Rectal smooth muscle tissue (tissue), 1 donor: ENCODE data around the gene PIH1D1.

Source experiments
- H3K27ac ChIP-seq: one replicate; pipeline ENCODE4 v1.7.0; 2013; ENCODE audit warnings: low read depth, low read length, inconsistent platforms
- H3K27me3 ChIP-seq: one replicate; pipeline ENCODE4 v1.7.0; 2013; ENCODE audit warnings: low read length; ENCODE audit not compliant: control insufficient read depth, insufficient read depth
- H3K36me3 ChIP-seq: one replicate; pipeline ENCODE4 v1.7.0; 2013; ENCODE audit warnings: low read length; ENCODE audit not compliant: control insufficient read depth, insufficient read depth
- H3K4me1 ChIP-seq: one replicate; pipeline ENCODE4 v1.7.0; 2013; ENCODE audit warnings: low read length; ENCODE audit not compliant: control insufficient read depth, insufficient read depth
- H3K4me3 ChIP-seq: one replicate; pipeline ENCODE4 v1.7.0; 2013; ENCODE audit warnings: low read length
- H3K9ac ChIP-seq: one replicate; pipeline ENCODE4 v1.7.0; 2013; ENCODE audit warnings: low read length

The PIH1D1 gene

DNA sequence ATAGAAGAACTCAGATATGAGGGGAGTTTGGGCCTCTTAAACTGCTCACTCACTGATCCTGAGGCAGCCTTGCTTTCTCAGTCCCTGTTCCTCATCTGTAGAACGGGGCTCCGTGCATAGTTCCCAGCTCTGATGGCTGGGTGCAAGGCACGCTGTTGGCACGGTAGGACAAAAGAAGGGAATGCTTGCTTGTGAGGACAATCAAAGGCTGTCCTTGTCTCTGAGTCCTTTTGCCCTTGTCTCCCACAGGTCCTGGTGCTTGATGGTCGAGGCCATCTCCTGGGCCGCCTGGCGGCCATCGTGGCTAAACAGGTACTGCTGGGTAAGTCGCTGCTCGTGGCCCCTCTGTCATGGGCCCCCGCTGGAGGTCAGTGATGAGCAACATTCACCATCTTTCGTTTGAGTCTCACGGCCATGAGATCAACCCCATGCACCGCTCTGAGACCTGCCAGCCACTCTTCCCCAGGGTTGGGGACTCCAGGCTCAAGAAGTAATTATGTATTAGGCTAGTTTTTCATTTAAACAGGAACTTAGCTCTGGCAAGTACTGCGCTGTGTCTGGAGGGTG, 38.1 kb upstream of the PIH1D1 start:
- H3K4me3 ChIP-seq = peak overlapping the region; percentile 100
- no peaks in the 10 kb centered on the region for H3K27me3 ChIP-seq
- H3K9ac ChIP-seq = peak overlapping the region; percentile 13
- H3K4me1 ChIP-seq = peaks cover 15% of the 10 kb centered on the region
- H3K27ac ChIP-seq = peak overlapping the region; percentile 51
- peaks cover 33% of the 10 kb centered on the region for H3K36me3 ChIP-seq

DNA sequence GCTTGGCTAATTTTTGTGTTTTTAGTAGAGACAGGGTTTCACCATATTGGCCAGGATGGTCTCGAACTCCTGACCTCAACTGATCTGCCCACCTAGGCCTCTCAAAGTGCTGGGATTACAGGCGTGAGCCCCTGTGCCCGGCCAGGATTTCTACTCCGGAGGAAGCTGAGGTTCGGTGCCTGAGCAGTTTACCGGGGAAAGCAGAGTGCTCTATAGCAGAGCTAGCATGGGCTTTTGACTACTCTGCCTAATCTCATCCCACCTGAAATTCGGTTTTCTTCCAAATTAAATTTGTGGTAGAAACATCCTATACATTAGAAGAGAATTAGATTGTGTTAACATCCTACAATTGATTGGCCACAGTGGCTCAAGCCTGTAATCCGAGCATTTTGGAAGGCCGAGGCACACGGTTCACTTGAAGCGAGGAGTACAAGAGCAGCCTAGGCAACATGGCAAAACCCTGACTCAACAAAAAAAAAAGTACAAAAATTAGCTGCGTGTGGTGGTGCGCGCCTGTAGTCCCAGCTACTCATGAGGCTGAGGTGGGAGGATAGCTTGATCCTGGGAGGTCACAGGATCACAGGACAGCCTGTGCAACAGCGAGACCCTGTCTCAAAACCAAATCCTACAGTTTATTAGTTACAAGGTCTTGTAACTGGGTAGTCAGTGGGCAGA, 37.4 kb upstream of the PIH1D1 start:
- Histone ChIP-seq H3K27me3 (no peaks in the 10 kb centered on the region), H3K4me3 (peak overlapping the region; percentile 100), H3K27ac (peak overlapping the region; percentile 51), H3K4me1 (peaks cover 15% of the 10 kb centered on the region), H3K9ac (peak overlapping the region; percentile 13), H3K36me3 (peaks cover 33% of the 10 kb centered on the region)

DNA sequence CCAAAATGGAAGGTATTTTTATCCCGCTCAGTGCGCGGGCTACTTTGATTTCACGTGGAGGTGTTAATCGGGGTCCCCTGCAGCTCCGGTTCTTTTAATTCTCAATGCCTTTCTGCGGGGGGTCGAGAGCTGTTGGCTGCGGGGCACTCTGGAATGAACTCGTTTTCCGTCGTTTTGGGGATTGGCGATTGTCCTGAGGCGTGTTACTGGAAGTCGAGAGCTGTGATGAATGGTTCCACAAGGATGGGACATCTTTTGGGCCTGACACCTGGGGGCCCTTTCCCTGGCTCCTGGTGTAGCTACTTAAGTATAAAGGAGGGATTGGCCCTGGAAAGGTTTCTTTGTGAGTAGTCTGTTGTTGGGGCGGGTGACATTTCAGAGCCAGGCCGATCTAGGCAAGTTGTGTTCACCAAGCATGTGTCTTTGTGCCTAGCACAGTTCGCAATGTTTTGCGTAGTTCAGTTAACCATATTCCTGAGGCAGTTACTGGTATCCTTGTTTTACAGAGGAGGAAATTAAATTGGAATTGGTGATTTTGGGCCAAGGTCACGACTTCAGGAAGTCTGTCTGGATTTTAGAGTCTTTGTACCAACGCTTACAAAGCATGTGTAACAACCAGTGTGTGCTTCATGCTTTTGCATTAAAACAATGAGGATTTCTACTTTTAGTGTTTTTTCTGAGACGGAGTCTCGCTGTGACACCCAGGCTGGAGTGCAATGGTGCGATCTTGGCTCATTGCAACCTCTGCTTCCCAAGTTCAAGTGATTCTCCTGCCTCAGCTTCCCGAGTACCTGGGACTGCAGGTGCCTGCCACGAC, 36.6 kb upstream of the PIH1D1 start:
- peak overlapping the region; percentile 100 for H3K4me3 ChIP-seq
- H3K4me1 ChIP-seq = peaks cover 15% of the 10 kb centered on the region
- H3K36me3 ChIP-seq = peaks cover 33% of the 10 kb centered on the region
- H3K27me3 ChIP-seq = no peaks in the 10 kb centered on the region
- H3K27ac ChIP-seq = peak overlapping the region; percentile 96
- H3K9ac ChIP-seq = peak overlapping the region; percentile 100

DNA sequence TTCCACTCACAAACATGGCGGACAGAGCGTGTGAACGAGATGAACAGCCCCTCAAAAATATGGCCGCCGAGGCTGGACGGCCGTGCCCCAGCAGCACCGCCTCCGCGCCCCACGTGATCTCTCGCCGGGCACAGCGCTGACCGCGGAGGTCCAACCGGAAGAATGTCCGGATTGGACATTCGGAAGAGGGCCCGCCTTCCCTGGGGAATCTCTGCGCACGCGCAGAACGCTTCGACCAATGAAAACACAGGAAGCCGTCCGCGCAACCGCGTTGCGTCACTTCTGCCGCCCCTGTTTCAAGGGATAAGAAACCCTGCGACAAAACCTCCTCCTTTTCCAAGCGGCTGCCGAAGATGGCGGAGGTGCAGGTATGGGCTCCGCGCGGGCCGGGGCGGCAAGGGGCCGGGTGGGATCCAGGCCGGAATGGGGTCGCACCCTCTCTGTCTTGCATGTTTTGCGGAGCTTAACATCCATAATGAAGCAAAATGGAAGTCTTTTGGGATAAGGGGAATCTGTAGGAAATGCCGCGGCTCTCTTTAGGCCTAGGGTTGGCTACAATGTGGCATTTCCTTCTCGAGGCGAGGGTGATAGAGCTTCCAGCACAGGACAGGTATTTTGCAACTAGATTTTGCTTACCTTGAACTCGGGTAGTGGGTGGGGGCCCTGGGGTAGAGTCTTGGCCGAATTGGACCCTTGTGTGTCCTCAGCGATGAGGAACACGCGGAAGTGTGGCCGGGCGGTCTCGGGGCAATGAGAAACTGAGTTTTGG, 35.8 kb upstream of the PIH1D1 start, which contains the start of gene RPL13A:
Gene RPL13A (plus strand): TSS at position 332 of the 769 bp plus-strand sequence. CDS start 22 bp downstream, at position 354.
- H3K9ac ChIP-seq = peak within 1 kb of the TSS; percentile 100
- no peaks in the 10 kb centered on the region for H3K27me3 ChIP-seq
- H3K36me3 ChIP-seq = peaks cover 28% of the 10 kb centered on the region
- H3K27ac ChIP-seq = peak within 1 kb of the TSS; percentile 96
- H3K4me1 ChIP-seq = peaks cover 15% of the 10 kb centered on the region
- peak within 1 kb of the TSS; percentile 100 for H3K4me3 ChIP-seq

DNA sequence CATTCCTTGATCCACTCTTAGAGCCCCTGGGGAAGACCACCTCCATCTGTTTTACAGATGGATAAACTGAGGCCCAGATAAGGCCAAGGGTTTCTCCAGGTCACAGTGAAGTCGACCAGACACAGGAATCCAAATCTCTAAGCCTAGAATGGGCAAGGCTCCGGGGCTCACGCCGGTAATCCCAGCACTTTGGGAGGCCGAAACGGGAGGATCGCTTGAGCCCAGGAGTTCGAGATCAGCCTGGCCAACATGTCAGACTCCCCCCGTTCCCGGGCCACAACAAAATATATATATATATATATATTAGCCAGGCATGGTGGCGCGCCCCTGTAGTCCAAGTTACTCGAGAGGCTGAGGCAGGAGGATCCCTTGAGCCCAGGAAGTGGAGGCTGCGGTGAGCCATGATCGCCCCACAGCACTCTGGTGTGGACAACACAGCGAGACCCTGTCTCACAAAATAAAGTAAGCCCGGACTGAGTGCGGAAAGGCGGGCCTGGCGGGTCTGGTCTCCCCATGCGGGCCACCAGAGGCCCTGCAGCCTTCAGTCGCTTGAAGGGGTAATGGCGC, 35.2 kb upstream of the PIH1D1 start:
- H3K4me3 ChIP-seq = peak overlapping the region; percentile 11
- no peaks in the 10 kb centered on the region for H3K27me3 ChIP-seq
- H3K9ac ChIP-seq = peak overlapping the region; percentile 6
- H3K36me3 ChIP-seq = peaks cover 23% of the 10 kb centered on the region
- peaks cover 15% of the 10 kb centered on the region for H3K4me1 ChIP-seq
- peak overlapping the region; percentile 60 for H3K27ac ChIP-seq

DNA sequence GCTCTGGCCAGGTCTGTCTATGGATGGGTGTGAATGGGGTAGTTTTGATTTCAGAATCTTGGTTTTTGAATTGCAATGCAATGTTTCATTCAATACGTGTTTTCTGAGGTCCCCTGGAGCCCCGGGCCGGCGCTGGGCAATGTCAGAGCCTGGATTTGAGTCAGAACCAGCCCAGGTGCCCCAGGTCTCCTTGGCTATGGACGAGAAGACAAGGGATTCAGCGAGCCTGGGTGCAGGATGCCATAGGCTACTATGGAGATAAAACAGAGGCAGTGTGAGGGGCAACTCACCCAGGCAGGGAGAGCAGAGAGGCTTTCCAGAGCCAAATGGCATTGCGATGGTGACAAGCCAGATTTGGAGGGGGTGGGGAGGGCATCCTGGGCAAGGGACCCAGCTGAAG, 34.6 kb upstream of the PIH1D1 start:
- Histone ChIP-seq H3K27me3 (no peaks in the 10 kb centered on the region), H3K4me3 (no peak overlapping the region), H3K4me1 (peaks cover 15% of the 10 kb centered on the region), H3K9ac (peak overlapping the region; percentile 6), H3K36me3 (peaks cover 18% of the 10 kb centered on the region), H3K27ac (no peak overlapping the region)

DNA sequence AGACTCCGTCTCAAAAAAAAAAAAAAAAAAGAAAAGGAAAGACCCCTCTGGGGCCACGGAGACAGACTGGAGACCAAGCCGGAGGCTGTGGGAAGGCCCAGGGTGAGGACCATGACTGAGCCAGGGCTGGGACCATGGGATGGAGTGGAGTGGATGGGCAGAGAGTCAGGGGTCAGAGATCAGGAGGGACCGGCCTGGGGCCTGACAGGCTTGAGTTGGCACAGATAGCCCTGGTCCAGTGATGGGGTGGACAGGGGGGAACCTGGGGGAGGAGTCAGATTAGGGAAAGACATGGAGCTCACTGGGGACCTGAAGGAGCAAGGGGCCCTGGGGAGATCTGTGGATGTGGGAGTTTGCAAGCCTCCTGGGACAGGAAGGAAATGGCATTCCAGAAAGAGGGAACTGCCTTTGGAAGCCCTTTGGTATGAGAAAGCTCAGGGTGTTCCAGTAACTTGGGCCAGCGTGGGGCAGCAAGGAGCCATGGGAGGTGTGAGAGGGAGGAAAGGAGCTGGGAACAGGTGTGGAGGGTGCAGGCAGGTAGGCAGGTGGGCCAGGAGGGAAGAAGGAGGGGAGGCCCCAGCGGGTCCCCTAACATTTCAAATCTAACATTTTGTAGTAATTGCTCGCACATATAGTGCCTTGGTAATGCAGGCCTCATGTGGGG, 29.5 kb upstream of the PIH1D1 start:
- Histone ChIP-seq H3K9ac (no peak overlapping the region), H3K4me3 (no peak overlapping the region), H3K27ac (no peak overlapping the region), H3K36me3 (no peaks in the 10 kb centered on the region), H3K27me3 (no peaks in the 10 kb centered on the region), H3K4me1 (no peaks in the 10 kb centered on the region)

DNA sequence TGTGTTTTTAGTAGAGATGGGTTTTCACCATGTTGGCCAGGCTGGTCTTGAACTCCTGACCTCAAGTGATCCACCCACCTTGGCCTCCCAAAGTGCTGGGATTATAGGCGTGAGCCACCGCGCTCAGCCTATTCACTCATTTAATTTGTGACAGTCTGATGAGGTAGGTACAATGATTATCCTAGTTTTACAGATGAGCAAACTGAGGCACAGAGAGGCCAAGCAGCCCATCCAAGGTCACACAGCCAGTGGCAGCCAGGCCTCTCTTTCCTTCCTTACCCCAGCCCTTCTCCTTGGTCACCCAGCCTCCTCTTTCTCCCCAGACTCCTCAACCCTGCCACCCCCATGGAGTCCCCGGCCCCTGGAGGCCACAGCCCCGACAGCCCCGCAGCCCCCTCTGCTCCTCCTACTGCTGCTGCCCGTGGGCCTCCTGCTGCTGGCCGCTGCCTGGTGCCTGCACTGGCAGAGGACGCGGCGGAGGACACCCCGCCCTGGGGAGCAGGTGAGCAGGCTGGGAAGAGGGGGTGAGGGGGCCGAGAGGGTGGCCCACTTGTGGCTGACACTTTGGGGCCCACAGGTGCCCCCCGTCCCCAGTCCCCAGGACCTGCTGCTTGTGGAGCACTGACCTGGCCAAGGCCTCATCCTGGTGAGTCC, 28.5 kb upstream of the PIH1D1 start:
- Histone ChIP-seq H3K27ac (no peak overlapping the region), H3K4me3 (no peak overlapping the region), H3K4me1 (no peaks in the 10 kb centered on the region), H3K9ac (no peak overlapping the region), H3K27me3 (no peaks in the 10 kb centered on the region), H3K36me3 (no peaks in the 10 kb centered on the region)

DNA sequence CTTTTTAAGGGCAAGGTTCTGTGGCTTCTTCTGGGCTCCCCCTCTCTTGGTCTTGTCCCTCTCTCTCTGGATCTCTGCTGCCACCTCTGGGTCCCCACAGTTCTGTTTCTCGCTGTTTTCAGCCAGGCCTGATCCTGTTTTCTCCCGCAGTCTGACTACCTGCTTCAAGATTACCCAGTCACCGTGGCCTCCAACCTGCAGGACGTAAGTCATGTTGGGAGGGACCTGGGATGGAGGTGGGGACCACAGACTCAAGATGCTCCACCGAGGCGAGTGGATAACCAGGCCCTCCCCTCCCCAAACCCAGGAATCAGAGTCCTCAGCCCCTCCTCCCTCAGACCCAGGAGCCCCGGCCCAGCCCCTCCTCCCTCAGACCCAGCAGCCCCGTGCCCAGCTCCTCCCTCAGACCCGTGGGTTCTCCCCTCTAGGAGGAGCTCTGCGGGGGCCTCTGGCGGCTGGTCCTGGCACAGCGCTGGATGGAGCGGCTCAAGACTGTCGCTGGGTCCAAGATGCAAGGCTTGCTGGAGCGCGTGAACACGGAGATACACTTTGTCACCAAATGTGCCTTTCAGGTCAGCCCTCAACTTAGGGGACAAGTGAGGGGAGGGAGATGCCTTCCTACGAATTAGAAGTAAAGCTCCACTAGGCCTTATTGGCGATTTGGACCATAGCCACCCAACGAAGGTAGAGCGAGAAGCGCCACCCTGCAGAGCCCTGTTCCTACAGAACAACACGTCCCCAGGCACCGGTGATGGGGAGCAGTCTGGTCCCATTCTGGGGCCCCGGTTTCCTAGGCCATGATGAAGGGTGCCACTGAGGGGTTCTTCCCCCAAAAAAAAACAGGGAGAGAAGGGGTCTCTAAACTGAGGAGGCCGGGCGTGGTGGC, 24.6 kb upstream of the PIH1D1 start:
- H3K4me1 ChIP-seq = no peaks in the 10 kb centered on the region
- no peak overlapping the region for H3K4me3 ChIP-seq
- no peaks in the 10 kb centered on the region for H3K27me3 ChIP-seq
- H3K27ac ChIP-seq = no peak overlapping the region
- no peaks in the 10 kb centered on the region for H3K36me3 ChIP-seq
- no peak overlapping the region for H3K9ac ChIP-seq

DNA sequence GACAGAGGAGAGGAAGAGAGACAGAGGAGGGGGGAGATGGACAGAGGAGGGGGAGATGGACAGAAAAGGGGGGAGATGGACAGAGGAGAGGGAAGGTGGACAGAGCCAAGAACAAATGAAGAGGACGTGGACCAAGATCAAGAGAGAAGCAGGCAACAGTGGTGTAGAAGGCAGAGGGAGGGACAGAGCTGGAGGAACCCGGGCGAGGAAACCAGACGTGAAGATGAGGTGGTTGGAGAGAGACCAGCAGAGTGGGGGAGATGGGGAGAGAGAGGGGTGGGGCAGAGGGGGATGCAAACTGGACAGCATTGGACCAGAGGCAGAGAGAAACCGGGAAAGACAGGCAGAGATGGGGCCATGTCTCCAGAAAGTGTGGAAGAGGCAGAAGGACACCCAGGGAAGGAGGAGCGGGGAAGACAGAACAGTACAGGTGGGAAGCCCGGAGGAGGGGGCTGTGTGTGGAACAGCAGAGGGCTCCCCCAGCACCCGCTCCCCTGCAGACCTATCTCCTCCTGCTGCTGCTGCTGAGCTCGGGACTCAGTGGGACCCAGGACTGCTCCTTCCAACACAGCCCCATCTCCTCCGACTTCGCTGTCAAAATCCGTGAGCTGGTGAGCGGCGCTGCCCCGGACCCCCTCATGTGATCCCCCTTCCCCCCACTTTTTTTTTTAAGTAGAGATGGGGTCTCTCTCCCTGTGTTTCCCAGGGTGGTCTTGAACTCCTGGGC, 23.7 kb upstream of the PIH1D1 start:
- H3K36me3 ChIP-seq = no peaks in the 10 kb centered on the region
- H3K9ac ChIP-seq = no peak overlapping the region
- no peaks in the 10 kb centered on the region for H3K4me1 ChIP-seq
- no peaks in the 10 kb centered on the region for H3K27me3 ChIP-seq
- H3K4me3 ChIP-seq = peak overlapping the region; percentile 75
- no peak overlapping the region for H3K27ac ChIP-seq
